KG1 (cell line): ENCODE measurements around the gene SPATA3.
"Not testable (repeated sequence)": the region's sequence is repeated elsewhere in the genome, so short reads cannot be mapped to it uniquely, and the experiment has no call there.

ENCODE experiments used
- DNase-seq: peaks from one replicate; lab custom pipeline; 2025; lab: John Stamatoyannopoulos, UW

SPATA3 gene

DNA sequence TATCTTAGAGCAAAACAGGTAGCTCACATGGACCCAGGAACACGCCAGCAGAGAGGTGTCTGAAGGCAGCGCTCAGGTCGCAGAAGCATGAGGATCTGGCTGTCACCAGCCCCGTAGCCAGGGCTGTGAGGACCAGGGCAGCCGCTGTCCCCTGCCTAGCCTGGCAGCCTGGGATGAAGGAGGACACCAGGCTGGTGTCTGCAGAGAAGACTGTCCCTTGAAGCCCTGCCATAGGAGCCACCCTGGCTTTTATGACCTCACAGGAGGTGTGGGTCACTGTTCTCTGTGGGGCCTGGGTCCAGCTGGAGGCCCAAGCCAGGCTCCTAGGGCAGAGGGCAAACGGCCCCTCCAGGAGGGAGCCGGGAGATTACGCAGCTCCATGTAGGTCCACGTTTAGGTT, at the start of gene SPATA3:
SPATA3 (plus strand) TSS at position 301 of the 400 bp plus-strand sequence. CDS start 113 bp downstream, outside the sequence.
- no peak for DNase-seq

- DNase-seq = no peak
Measured at GRCh38 chr2:230946429-230947234, 49.3 kb upstream of the SPATA3 start.

DNA sequence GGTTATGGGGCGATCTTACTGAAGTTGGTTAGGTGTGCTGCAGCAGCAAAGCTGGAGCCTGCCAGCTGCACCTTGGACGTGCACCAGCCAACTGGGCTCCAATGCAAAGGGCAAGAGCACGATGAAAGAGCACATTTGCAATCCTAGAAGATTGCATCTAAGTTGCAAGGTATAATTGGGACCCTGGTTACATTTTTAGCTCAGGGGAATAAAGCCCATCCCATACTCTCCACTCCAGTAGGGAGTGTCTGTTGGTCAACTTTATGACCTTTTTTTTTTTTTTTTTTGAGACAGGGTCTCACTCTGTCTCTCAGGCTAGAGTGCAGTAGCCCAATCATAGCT, 48.7 kb upstream of the SPATA3 start:
- DNase-seq = no peak

DNA sequence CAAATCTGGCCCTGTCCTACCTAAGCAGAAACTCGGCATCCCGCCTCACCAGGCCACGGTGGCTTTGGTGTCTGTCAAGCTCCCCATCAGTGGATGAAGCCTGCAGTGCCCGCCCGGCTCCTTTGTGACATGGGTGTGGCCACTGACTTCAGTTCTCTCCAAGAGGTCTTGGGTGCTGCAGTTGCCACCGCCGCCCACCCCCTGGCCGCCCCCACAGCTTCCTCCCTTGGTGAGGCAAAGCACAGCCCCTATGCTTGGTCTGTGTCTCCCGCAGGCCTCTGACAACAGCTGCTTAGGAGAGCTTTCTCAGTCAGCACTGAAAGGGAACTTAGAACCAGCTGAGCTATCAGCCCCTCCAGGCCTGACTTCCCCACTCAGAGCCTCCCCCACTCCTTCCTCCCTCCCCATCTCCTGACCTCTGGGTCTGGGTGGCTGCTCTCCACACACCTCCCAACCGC, 48.0 kb upstream of the SPATA3 start:
- no peak for DNase-seq

DNA sequence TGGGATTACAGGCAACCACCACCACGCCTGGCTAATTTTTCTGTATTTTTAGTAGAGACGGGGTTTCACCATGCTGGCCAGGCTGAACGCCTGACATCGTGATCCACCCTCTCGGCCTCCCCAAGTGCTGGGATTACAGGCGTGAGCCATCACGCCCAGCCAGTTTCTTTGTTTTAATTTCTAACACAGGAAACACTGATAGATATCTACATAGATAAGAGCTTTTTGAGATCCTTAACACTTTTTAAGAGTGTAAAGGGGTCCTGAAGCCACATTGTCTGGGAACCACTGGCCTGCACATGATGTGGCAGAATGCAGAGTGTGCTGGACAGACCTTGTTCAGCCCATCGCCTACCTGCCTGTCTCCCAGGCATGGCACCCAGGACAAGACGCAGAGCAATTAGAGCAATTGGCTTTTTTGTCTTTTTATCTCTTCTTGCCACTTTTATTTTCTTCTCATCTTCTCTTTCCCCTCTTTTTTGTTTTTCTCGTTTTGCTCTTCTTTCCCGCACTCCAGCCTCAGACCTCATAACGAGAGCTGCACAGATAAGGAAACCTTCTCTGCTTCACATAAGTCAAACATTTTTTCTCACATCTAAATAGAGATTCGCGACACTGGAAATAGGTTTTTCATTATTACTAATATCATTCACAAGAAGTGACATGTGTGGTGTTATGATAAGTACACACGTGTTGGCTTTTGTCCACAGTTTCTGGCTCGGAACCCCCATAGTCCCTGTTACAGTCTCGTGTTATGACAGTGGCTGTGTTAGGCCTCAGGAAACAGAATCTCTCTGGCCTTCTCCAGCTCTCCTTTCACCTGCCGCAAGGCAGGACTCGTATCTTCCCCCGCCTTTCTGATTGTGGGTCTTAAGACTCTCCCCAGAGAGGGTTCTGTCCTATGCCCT, 45.7 kb upstream of the SPATA3 start:
- no peak for DNase-seq

DNA sequence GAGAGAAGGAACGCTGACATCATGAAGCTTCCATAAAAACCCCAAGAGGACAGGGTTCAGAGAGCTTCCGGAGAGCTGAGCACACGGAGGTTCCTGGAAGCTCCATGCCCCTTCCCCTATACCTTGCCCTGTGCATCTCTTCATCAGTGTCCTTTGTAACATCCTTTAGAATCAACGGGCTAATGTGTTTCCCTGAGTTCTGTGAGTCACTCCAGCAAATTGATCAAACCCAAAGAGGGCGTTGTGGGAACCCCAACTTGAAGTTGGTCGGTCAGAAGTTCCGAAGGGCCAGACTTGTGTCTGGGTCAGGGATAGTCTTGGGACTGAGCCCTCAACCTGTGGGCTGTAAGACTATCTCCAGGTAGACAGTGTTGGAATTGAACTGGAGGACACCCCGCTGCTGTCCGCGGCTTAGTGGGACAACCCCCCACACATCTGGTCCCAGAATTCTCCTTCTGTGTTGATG, 45.0 kb upstream of the SPATA3 start:
- DNase-seq = no peak

GRCh38 chr2:230951396-230951795, 44.5 kb upstream of the SPATA3 start:
- no peak for DNase-seq

GRCh38 chr2:230952226-230952956, 43.5 kb upstream of the SPATA3 start:
- no peak for DNase-seq

DNA sequence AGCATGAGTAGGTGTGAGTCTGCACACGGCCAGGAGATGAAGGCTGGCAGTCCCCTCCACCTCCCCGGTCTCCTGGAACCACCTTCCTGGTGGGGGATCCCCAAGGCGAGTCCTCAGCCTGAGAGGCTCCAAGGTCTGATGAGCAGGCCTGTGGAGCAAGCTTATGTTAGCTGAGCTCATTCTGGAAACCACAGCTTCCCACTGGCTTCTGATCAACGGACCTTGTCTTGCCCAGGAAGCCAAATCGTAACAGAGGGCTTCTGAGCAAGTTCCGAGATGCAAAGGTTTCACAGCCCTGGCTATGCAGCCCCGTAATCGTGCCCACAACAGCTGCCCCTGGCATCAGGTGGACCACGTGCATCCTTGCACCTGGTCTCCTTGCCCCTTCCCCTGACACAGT, 42.1 kb upstream of the SPATA3 start:
- DNase-seq = no peak

- no peak for DNase-seq
Measured at GRCh38 chr2:230954746-230955145, 41.2 kb upstream of the SPATA3 start.

DNA sequence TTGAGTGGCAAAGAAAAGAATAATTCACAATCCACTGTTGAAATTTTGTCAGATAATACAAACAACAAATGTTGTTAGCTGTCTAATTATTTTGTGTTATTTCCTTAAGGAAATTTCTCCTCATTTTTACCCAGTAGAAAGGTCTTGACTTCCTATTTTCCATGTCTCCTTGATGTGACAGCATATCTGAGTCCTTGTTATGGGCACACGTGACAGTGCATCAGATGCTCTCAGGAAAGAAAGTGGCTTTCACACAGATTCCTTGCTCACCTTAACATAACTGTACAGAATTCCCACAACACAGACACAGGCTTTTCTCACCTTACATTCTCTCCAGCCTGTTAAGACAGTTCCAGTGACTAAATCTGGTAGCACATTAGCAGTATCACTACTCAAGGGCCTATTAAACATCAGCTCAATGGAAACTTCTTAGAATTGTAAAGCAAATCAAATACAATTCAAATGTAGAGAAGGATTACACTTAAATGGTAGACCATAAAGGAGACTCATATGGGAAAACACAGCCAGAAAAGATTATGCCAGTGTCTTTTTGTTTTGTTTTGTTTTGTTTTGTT, 40.7 kb upstream of the SPATA3 start:
- no peak for DNase-seq

GRCh38 chr2:230956827-230957755, 38.8 kb upstream of the SPATA3 start:
- no peak for DNase-seq

DNA sequence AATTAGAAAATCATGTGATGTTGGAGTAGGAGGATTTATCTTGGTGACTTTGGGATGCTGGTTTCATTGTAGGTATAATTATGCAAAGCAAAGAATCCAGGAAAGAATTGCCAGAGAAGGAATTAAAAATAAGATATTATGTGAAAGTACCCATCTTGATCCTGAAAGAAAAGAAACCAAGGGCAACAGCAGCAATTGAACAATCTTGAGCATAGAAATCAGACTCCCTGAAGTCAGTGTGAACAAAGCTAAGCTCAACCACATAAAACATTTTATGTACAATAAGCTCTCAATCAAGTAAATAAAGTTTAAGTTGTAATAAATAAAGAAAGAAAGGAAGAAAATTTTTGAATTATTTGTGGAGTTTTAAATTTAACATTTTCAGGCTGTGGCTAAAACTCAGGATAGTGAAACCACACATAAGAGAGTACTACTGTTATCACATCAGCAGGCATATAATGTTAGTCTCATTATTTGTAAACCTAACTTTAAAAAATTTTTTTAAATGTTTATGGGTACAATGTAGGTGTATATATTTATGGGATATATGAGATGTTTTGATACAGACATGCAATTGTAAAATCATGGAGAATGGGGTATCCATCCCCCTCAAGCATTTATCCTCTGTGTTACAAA, 38.0 kb upstream of the SPATA3 start:
- DNase-seq = no peak

DNA sequence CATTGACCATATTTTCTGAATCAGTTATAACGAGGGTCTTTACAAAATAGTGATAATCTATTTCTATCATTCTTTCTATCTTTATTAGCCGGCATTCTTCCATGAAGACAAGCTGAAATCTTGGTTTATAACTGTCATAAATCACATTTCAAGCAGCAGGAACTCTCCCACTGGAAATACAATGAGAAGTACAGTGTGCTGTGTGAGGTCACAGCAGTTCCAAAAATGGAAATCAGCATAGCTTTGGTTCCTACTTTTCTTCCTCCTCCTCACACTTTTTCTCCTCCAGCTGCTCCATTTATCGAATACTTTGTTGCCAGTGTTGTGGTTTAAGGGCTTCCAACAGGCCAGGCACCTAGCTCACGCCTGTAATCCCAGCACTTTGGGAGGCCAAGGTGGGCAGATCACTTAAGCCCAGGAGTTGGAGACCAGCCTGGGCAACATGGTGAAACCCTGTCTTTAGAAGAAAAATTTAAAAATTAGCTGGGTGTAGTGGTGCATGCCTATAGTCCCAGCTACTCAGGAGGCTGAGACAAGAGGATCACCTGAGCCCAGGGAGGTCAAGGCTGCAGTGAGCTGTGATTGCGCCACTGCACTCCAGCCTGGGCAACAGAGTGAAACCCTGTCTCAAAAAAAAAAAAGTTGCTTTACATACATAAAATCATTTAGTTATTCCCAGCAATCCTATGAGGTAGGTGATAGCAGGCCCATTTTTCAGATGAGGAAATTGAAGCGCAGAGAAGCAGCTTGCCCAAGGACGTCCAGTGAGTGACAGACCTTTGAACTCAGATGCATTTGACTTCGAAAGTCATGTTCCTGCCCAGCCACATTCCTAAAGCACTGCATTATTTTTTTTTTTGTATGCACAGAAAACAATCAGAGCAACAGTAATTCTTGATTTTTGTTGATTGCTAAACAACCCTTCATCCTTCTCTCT, 36.8 kb upstream of the SPATA3 start:
- DNase-seq = no peak

GRCh38 chr2:230960026-230960425, 35.9 kb upstream of the SPATA3 start:
- no peak for DNase-seq

DNA sequence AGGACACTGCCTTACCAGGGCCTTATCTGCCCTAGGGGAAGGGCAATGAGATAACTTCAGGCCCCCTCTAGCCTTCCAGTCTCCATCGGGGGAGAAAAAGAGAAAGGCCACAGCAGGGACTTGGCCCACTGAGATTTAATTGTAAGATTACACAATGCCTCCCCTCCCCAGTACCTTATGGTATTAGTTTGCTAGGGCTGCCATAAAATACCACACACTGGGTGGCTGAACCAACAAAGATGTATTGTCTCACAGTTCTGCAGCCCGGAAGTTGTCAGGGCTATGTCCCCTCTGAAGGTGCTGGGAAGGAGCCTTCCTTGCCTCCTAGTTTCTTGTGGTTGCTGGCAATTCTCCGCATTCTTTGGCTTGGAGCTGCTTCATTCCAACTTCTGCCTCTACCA, 34.8 kb upstream of the SPATA3 start:
- no peak for DNase-seq

- DNase-seq = no peak
Measured at GRCh38 chr2:230964136-230964730, 31.7 kb upstream of the SPATA3 start.

DNA sequence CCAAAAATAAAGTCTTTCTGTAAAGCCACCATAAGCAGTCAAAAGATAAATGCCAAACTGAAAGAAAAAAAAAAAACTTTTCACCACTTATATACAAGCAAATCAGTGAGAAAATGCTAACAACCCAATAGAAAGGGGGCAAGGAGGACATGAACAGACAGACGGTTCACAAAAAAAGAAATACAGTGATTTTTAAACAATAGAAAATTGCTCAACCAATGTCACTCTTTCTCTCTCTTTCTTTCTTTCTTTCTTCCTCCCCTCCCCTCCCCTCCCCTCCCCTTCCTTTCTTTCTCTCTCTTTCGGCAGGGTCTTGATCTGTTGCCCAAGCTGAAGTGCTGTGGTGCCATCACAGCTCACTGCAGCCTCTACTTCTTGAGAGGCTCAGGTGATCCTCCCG, 28.8 kb upstream of the SPATA3 start:
- DNase-seq = no peak

GRCh38 chr2:230968314-230968713, 27.6 kb upstream of the SPATA3 start:
- DNase-seq = not testable (repeated sequence)
